GM18907 (cell line): Measurements from ENCODE around the gene SMARCD3.

Source experiments
- ATAC-seq: cut with Tn5 transposase; IDR thresholded peaks from one replicate; pipeline ENCODE4 v1.9.1; 2021; ENCODE audit warnings: mild to moderate bottlenecking, moderate library complexity; ENCODE audit not compliant: unreplicated experiment

SMARCD3 gene

DNA sequence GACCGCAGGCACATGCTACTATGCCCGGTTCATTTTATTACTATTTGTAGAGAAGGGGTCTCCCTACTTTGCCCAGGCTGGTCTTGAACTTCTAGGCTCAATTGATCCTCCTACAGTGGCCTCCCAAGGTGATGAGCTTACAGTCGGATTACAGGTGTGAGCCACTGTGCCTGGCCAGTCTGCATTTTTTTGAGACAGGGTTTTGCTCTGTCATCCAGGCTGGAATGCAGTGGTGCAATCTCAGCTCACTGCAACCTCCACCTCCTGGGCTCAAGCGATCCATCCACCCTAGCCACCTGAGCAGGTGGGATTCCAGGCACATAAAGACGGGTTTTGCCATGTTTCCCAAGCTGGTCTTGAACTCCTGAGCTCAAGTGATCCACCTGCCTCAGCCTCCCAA is 35.9 kb downstream of the SMARCD3 start:
- no peak for ATAC-seq

DNA sequence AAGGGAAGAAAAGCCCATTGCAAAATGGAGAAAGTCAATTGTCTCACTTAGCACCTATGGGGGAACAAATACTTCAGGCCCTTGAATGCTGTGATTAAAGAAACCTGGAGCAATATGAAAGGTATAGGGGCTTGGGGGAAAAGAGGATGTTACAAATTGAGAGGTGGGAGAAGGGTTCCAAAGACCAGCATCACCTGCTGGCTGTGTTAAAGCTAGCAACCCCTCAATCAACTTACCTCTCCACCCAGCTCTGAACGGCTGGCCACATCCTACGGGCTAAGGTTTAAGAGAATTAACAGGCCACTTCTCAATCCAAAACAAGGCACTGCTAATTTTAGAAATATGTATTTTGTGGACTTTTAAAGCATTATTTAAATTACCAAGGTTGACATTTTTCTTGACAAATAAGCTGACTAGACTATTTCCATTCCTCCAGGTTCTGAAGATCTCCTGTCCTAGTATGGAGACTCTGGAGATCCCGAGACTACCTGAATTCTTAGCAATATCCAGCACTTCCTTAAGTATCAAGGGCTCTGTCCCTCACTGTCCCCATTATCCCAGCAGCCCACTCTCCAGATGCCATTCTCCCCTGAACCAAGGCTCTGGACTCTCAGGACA is 37.2 kb downstream of the SMARCD3 start:
- no peak for ATAC-seq

DNA sequence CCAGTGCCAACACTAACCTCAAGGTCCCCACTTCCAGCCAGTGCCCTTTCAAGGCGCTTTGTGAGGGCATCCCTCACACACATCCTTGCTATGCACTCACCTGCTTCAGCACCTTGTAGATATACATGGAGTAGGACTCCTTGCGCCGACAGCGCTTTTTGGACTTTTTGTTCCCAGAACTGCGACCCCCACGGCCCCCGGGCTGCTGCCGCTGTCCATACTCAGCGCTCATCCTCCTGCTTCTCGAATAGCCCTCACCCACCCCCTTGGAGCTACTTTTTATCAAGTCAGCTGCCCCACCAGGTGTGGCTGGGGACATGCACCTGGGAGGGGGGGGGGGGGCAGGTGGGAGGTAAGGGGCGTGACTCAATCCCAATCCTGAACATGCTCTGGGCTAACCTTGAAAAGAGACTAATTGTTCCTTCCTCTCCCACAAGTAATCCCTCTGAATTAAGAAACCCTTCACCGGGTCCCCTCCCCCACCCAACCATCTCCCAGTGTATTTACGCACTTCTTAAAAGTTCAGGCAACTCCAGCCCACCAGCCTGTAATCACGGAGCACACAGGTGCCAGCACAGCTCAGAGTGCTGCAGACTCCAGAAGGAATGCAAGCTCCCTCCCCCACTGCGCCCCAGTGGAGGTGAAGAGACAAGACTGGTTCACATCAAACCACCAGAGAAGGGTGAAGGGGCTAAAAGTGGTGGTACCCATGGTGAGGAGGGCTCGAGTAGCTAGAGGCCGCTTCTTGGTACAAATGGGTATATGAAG is 38.2 kb downstream of the SMARCD3 start, which contains the start of gene H2BK1:
Gene H2BK1 (minus strand): TSS at position 402 of the 768 bp plus-strand sequence. CDS start 170 bp downstream, at position 232.
- ATAC-seq, result no peak

DNA sequence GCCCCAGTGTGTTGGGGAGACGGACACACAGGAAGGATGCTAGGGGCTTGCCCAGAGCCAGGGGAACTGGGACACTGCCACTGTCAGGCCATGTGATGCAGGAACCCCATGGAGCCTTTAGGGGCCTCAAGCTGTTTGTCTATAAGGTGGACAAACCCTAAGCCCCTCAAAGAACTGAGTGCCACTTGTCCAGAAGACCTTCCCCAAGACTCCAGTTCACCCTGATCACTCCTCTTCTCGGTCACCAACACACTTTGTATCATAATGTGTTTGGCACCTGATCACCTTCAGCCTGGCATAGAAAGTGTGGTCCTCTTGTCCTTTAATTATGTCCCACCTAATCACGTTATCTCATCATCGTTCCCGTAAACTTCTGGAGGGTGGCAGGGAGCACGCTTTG is 38.9 kb downstream of the SMARCD3 start:
- ATAC-seq, result no peak

DNA sequence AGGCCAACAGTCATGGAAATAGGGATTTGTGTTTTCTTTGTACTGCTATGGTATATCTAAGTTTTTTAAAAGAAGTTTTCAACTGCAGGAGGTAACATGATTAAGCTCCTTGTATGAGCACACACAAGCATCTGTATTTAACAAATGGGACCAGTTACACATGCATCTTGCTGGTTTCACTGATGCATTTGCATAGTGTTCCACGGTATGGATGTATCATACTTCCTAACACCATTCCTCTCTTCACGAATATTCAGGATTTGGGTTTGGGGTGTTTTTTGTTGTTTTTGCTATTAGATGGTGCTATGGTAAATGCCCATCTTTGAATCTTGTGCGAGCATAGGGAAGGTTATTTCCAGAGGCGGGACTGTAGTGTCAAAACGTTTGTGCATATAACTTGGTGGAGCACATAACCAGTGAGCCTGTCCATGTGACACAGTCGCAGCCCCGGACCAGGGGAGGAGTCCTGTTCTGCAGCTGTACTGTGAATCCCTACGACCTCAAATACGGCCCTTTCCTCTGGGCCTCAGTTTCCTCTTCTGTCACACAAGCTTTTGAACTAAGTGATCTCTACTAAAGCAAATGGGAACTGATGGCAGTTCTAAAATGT is 40.1 kb downstream of the SMARCD3 start:
- no peak for ATAC-seq

DNA sequence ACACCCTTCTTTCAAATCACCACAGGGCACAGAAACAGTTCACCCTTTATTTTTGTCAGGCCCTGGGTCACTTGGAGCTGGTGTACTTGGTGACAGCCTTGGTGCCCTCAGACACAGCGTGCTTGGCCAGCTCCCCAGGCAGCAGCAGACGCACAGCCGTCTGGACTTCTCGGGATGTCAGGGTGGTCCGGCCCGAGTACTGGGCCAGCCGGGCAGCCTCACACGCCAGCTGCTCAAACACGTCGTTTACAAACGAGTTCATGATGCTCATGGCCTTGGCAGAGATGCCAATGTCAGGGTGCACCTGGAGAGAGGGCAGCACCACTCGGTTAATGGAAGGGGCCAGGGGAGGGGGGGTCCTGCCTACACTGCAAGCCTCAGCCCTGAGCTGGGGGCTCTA is 40.7 kb downstream of the SMARCD3 start:
- no peak for ATAC-seq

DNA sequence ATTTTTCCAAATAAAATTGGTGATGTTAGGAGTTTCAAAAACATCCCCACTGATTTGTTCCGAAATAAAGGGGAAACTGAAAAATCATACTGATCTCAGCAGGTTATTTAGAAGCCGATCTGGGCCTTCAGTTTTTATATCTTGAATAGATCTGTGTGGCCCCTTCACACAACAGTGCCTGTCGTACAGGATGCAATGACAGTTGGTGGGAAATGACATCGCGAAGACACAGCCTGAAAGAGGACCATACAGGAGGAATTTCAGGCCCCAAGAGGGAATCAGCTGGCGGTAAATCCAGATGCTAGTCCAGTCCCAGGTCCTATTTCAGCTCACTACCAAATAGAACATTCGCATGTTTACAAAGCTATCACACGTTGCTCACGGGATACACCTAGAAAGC is 41.2 kb downstream of the SMARCD3 start:
- no peak for ATAC-seq

DNA sequence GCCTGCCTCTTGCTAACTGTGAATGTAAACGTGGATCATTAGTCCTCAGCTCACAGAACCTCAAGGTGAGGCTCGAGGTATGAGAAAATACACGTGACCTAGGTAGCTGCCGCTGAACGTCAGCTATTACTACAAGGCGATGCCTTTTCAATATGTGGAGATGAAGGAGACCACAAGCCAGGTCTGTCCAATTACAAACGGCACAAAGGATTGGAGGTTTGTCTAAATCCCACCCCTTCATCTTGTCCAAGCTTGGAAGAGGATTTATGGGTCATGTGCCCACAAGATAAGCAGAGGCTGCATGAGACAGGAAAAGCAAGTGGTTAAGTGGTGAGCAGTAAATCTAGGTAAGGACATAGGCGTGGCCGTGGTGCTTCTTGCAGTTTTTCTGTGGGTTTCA is 41.6 kb downstream of the SMARCD3 start:
- ATAC-seq, result no peak

DNA sequence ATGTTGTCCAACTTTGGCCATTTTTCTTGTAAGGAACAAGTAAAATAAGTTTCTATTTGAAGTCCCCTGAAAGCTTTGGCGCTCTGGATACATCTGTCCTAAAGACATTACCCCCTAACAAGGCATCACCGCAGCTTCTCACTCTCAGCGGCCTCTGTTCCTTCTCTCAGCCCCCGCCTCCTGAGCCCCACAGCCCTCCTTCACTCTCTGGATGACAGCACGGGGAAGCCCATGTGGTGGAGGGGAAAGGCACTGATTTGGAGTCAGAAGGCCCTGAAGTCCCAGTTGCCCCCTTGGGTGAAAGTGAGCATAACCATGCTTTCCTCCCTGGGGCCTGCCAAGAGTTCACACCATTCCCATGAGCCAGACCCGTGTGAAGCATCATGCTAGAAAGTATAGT is 42.8 kb downstream of the SMARCD3 start:
- ATAC-seq, result no peak

DNA sequence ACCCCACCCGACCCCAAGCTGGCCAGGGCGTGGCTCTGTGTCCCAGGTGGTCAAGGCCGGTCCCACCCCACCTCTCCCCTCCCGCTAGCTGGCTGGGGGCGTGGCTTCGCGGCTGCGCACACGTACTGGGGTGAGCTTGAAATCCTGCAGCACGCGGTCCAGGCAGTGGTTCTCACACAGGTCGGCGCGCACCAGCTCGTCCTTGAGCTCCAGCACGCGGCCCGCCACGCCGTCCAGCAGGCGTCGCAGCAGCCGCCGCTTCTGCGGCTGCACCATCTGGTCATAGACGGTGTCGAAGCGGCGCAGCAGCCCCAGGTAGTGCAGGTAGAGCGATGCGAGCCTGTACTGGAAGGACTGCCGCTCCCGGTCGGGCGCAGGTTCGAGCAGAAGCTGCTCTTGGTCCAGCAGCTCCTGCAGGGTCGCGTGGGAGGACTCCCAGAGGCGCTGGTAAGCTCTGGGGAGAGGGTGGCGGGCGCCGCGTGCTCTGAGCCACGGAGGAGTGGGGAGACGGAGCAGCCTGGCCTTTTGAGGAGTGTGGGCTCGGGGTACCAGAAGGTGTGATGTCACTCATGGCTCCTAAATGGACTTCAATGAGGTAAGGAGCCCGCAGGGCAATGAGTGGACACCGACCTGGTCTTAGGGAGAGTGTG is 44.0 kb downstream of the SMARCD3 start:
- ATAC-seq, result no peak

DNA sequence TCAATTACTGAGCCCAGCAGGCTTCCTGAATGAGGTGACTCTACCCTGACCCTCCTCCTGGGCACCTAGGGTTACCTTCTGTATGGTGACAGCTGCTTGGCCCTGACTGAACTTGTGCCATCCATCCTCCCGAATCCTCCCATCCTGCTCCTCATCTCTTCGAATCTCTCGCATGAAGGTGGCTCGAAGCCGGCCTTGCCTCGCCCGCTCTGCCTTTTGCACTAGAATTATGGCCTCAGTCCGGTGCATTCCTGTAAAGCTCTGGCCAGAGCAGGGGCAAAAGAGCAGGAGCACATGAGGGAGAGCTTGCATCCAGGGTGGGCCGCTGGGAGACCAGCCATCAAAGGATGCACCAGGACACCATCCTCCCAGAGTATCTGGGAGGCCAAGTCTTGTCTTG is 45.7 kb downstream of the SMARCD3 start:
- ATAC-seq, result no peak

DNA sequence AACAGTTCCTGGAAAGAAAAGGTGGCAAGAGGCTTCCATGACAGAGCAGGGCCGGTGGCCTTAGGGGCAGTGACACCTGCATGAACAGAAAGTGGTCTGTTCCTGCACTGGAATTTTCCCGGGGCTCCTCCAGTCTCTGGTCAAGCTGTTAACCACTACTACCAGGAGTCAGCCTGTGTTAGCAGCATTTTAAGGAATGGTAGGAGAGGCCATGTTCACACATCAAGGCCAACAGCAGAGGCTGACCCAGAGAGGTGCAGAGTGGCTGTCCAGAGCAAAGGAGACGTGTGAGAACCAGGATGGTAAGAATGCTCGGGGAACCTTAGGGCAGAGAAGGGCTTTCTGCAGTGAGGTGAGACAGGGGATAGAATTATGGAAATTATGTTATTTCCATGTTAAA is 46.7 kb downstream of the SMARCD3 start:
- ATAC-seq, result no peak

DNA sequence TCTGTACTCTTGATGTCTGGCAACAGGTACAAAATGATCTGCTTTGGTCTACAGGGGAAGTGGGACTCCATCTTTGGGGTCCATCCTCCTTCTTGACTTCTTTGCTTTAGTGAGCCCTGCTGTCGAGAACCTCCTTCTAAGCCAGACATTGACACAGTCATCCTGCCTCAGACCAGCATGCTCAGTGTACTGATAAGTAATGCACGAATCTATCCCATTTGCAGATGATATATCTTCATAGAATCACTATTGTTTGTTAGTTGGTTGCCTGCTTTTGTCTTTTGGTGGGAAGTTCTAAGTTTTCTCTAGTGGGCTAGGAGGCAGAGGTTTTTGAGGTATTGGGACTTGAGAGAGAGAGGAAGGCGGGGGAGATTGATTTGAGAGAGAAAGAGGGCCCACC is 47.1 kb downstream of the SMARCD3 start:
- ATAC-seq, result no peak

DNA sequence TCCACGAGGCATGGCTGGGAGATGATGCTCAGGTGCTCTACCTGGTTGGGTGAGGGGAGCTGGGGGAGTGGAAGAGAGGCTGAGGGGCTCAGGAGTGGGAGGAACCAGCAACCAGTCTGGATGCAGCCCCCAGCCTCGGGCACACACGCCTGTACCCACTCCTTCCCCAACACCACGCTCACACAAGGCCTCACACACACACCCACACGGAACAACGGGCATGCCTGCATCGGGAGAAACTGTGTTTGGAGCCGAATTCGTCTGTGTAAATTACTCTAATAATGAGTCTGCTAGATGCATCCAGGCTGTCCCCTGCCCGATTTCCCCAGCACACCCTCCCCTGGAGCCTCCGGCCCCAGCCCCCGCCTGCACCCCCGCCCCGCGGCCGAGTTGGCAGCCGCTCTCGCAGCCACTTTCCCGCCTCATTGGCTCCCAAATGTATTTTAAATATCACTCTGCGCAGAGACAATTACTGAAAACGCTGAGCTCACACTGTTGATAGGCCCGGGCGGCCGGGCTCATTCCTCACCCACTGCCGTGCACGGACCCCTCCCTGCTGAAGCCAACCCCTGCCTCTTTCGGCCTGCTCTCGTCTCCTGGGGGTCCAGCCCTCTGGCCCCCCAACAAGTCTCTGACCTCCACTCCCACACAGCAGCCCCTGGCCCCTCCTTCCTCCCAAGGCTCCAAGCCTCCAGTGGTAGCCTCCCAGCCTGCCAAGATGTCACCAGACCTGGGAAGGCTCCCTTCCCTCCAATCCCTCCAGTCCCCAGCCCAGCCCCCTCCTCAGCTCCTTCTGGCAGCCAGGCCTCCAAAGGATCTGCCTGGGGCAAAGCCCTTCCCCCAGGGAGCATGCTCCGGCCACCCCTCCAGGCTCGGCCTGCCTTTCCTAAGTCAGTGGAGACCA is 49.3 kb downstream of the SMARCD3 start:
- ATAC-seq, result no peak

DNA sequence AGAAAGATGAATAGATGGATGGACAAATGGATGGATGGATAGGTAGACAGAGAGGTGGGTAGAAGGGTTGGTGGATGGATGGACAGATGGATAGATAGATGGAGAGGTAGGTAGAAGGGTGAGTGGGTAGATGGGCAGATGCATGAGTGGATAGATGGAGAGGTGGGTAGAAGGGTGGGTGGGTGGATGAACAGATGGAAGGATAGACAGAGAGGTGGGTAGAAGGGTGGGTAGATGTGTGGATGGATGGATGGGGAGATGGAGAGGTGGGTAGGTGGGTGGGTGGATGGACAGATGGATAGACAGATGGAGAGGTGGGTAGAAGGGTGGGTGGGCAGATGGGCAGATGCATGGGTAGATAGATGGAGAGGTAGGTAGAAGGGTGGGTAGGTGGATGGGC is 50.6 kb downstream of the SMARCD3 start:
- ATAC-seq, result no peak

DNA sequence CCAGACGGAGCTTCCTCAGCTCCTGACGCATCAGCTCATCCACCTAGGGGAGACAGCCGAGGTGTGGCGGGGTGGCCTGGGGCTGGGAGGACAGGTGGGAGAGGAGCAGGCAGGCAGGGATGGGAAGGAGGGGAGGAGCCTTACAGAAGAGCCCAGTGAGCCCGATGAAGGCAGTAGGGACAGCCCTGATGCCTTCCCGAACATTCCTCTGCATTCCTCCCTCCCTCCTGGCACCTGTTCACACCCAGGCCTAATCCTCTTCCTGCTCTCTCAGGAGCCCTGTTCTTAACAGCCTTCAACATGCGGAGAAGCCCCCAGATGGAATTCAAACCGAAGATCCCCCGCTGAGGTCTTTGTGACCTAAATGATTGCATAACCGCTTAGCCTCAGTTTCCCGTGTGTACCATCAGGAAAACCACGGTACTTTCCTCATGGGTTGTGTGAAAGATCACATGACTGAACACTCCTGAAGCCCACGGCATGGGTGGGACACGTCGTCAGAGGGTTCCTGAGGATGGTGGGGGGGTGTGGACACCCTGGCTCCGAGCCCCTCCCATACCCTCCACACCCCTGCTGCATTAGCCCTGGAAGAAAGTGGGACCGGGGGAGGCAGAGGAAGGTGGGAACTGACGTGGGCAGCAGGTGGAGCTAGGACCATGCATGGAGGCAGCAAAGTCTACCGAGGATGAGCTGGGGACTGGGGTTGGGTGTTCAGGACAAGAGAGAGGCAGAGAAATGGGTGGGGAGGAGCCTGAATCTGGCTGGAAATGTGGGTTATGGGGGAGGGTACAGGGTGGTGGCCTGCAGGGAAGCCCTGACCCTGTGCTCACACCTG is 52.7 kb downstream of the SMARCD3 start:
- ATAC-seq, result no peak

DNA sequence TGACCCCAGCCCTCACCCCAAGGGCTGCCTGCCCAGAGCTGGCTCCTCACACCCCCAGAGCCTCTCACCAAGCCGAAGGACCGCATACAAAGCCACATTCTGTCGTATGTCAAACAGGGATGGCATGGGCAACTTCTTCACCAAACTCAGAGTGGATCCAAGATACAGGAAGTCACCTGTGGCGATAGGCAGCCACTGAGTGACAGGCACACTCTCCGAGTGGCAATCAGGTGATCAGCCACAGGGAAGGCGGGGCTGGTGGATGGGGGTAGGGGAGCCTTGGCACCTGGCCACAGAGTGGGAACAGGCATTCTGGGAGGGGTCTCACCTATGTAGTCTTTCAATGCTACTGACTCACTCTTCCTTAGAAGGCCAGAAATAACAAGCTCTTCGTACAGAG is 54.3 kb downstream of the SMARCD3 start:
- ATAC-seq, result no peak

DNA sequence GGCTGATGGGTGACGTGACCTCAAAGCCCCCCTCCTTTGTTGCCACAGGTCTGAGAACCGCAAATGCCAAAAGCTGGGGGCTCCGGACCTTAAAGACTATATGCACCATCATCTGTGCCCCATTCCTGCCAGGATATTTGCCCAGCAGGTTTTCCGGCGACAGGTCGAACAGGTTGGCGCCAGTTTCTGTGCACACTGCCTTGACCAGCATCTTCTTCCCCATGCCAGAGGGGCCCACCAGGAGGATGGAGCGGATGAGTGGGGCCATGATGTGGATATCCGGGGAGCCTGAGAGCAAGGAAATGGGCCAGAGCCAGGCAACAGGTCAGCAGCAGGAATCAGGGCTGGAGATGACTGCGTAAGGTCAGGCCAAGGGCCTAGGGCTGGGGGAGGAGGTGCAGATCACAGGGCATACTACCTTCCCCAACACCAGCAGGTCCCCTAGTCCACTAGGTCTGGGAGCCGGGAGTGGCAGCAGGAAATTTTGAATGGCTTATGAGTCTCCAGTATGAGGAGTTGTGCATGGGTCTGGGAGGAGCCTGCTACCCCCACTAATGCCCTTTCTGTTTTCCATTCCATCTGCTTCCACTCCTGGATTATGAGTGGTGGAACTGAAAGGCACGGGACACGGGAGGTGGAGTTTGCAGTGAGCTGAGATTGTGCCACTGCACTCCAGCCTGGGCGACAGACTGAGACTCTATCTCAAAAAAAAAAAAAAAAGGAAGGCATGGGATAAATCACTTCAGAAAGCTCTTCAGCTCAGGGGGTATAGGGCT is 55.1 kb downstream of the SMARCD3 start:
- no peak for ATAC-seq

DNA sequence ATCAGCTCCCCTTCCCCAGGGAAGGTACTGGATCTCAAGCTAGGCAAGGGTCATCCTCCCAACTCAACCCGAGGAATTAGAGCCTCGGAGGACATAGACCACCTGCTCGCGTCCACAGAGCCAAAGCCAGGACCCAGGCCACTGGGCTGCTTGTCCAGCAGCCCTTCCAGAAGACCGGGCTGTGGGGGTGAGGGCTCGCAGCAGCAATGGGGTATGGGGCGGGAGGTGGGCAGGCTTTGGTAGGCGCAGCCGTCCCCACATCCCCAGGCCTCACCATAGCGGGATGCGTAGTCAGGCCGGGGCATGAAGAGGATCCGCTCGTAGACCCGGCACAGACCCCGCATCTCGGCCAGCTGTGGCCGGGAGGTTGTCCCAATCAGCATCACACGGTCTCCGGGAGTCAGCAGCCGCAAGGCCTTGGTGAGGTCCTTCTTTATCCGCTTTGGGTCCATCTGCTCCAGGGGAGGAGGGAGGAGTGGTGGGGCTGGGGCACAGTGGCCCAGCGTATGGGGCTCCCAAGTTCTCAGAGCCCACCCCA is 56.4 kb downstream of the SMARCD3 start:
- no peak for ATAC-seq
